Esophagus (tissue), 2 donors: ENCODE results near the gene ANKS1B. TPM values are rescaled to one million over a fixed set of nuclear protein-coding genes. Genes with fewer than 3 reads are reported as not detected.
"Not testable (repeated sequence)": the region's sequence is repeated elsewhere in the genome, so short reads cannot be mapped to it uniquely, and the experiment has no call there.

Experiments
- H3K27ac ChIP-seq, 2 donors: one replicate each; pipeline ENCODE4 v1.5.1; 2013; ENCODE audit warnings: low read depth in 2 of 2, mild to moderate bottlenecking in 2 of 2, inconsistent platforms in 1 of 2, low read length in 1 of 2, moderate library complexity in 1 of 2
- H3K27me3 ChIP-seq, 2 donors: one replicate each; pipeline ENCODE4 v1.6.1; 2013; ENCODE audit warnings: low read length in 2 of 2, control low read depth in 1 of 2, mild to moderate bottlenecking in 1 of 2; ENCODE audit not compliant: insufficient read depth in 2 of 2, control insufficient read depth in 1 of 2
- H3K36me3 ChIP-seq, 2 donors: one replicate each; pipeline ENCODE4 v1.6.1; 2013; ENCODE audit warnings: low read length in 1 of 2; ENCODE audit not compliant: control insufficient read depth in 2 of 2, insufficient read depth in 2 of 2
- H3K4me1 ChIP-seq, 2 donors: one replicate each; pipeline ENCODE4 v1.6.1; 2013; ENCODE audit warnings: low read length in 1 of 2; ENCODE audit not compliant: control insufficient read depth in 2 of 2, insufficient read depth in 2 of 2
- H3K4me3 ChIP-seq, 2 donors: one replicate each; pipeline ENCODE4 v1.5.1; 2013; ENCODE audit warnings: low read length in 2 of 2, mild to moderate bottlenecking in 2 of 2, low read depth in 1 of 2, moderate library complexity in 1 of 2
- H3K9me3 ChIP-seq, 2 donors: one replicate each; pipeline ENCODE4 v1.6.1; 2013; ENCODE audit warnings: mild to moderate bottlenecking in 2 of 2, low read depth in 1 of 2, low read length in 1 of 2, moderate library complexity in 1 of 2; ENCODE audit not compliant: control insufficient read depth in 2 of 2, insufficient read depth in 1 of 2
- WGBS, 2 donors: extraction: QIAGEN DNeasy Blood & Tissue Kit; methylation state at CpG; one replicate each; pipeline ENCODE4 v1.1.7; 2013; 5-methylcytosine and 5-hydroxymethylcytosine counted together
- polyA plus RNA-seq, 2 donors: library from polyadenylated mRNA; stranded (reverse); fragments of 200-250 nt; gene quantifications; one replicate each; pipeline ENCODE4 v1.2.3, GENCODE V29; 2013
- donor health status: healthy with polysubstance abuse.
- donor health status: Bipolar disorder and iron deficiency.

The ANKS1B gene
- polyA plus RNA-seq, 2 donors, result 0.85 to 1.0 TPM

DNA sequence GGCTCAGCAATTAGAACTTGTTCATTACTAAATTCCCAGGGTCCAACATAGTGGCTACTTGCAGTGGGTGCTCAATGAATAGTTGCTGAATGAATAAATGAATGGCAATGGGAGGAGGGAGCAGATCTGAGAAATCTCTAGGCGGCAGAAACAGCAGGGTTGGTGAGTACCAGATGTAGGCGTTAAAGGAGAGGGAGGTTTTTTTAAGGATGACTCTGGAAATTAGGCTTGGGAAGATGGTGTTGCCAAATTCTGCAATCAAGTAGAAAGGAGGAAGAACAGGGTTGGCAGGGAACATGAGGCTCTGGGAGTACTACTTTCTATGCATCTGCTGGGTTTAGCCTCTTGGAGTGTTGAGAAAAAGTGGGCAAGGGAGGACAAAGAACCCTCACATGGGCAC, 1132.6 kb downstream of the ANKS1B start:
- Histone ChIP-seq H3K4me3 (no peak overlapping the region), H3K27ac (no peak overlapping the region), H3K36me3 (no peaks in the 10 kb centered on the region), H3K4me1 (no peaks in the 10 kb centered on the region), H3K9me3 (no peaks in the 10 kb centered on the region), H3K27me3 (no peaks in the 10 kb centered on the region)
- 94 to 96% methylated on average over 2 of the region's 2 CpGs for WGBS, 2 donors

DNA sequence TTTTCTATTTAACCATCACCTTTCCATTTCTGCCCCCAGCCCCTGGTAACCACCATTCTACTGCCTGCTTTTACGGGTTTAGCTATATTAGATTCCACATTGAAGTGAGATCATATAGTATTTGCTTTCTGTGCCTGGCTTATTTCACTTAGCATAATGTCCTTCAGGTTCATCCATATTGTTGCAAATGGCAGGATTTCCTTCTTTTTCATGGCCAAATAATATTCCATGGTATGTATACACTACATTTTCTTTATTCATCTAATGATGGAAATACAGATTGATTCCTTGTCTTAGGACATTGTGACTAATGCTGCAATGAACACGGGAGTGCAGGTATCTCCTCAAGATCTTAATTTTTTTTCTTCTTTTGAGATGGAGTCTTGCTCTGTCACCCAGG, 1137.5 kb downstream of the ANKS1B start:
- H3K27me3 ChIP-seq, result no peaks in the 10 kb centered on the region
- whole genome bisulfite sequencing, 2 donors, result 79 to 91% methylated on average over 2 of the region's 2 CpGs
- no peaks in the 10 kb centered on the region for H3K9me3 ChIP-seq
- H3K4me1 ChIP-seq, result no peaks in the 10 kb centered on the region
- H3K4me3 ChIP-seq, result no peak overlapping the region
- H3K36me3 ChIP-seq, result no peaks in the 10 kb centered on the region
- no peak overlapping the region for H3K27ac ChIP-seq

DNA sequence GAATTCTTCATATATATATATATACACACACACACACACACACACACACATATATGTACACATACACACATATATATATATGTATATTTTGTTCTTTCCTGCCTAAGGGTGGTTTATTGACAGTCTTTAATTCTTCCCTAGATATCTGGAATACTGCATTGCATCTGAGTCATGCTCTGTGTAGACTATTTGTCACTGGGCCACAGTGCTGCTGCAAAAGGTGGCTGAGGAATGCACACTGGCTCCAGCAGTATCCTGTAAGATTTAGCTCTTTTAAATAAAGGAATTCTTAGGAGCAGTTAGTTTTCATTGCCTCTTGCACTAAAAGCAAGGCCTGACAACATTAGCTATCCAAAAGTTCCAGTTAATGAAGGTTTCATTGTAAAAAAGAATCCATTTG, 1138.8 kb downstream of the ANKS1B start:
- H3K36me3 ChIP-seq, result no peaks in the 10 kb centered on the region
- H3K9me3 ChIP-seq, result no peaks in the 10 kb centered on the region
- H3K4me1 ChIP-seq, result no peaks in the 10 kb centered on the region
- H3K27me3 ChIP-seq, result no peaks in the 10 kb centered on the region
- no peak overlapping the region for H3K4me3 ChIP-seq
- H3K27ac ChIP-seq, result no peak overlapping the region

DNA sequence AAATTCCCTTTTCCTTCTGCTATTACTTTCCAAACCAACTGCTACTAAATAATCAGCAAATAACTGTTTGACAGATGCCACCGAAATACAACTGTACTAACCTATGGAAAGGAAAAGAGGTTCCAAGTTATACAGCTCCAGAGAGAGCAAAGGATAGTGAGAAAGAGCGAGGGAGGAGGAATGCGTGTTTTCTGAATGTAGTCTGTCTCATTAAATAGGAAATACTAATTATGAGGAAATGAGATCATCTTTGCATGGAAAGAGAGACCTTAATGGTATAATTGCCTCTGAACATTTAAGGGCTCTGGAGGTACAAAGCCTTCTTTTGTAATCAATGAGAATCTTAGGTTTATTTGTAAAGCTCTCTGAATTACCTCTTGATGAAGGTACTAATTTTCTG, 1144.4 kb downstream of the ANKS1B start:
- 90 to 91% methylated on average over 3 of the region's 3 CpGs for WGBS, 2 donors
- Histone ChIP-seq H3K4me3 (no peak overlapping the region), H3K4me1 (no peaks in the 10 kb centered on the region), H3K9me3 (no peaks in the 10 kb centered on the region), H3K27ac (no peak overlapping the region), H3K27me3 (no peaks in the 10 kb centered on the region), H3K36me3 (no peaks in the 10 kb centered on the region)

DNA sequence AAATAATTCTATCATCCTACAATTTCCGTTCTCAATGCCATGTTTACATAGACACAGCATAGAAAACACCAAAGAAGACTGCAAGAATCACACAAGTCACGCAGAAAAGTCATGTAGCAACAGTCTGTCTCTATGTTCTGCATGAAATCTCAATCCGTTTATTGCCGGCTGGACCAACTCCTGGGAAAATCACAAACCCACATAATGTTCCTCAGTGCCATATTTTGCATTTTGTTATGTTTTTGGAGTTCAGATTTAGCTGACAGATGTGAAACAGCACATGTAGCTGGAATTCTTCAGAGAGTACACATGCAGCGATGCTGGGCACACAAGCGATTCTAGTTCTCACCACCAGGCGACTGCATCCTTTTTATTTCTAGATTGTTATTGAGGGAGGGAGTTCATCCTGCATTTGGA, 1146.5 kb downstream of the ANKS1B start:
- Histone ChIP-seq H3K36me3 (no peaks in the 10 kb centered on the region), H3K27ac (no peak overlapping the region), H3K4me3 (no peak overlapping the region), H3K4me1 (no peaks in the 10 kb centered on the region), H3K27me3 (no peaks in the 10 kb centered on the region), H3K9me3 (no peaks in the 10 kb centered on the region)
- 40 to 51% methylated on average over 7 of the region's 7 CpGs for WGBS, 2 donors

DNA sequence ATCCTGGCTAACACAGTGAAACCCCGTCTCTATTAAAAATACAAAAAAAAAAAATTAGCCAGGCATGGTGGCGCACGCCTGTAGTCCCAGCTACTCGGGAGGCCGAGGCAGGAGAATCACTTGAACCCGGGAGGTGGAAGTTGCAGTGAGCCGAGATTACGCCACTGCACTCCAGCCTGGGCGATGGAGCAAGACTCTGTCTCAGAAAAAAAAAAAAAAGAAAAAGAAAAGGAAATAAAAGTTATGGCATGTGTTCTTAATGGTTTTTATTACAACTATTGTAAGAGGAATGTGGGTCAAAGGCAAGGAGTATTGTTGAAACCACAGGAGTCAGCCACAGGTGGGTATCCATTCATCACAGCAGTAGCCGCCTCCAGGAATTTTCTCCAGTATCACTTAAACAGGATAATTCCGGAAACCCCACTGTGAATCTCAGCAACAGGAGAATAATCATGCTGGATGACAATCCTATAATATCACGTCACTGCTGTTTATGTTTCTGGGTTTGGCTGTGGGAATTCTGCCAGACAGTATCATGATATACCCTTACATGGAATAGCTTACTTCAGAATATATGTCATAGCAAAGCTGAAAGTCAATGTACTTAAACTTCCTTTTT, 1147.5 kb downstream of the ANKS1B start:
- not testable (repeated sequence) for H3K9me3 ChIP-seq, H3K4me3 ChIP-seq
- WGBS, 2 donors, result 81 to 84% methylated on average over 12 of the region's 12 CpGs

DNA sequence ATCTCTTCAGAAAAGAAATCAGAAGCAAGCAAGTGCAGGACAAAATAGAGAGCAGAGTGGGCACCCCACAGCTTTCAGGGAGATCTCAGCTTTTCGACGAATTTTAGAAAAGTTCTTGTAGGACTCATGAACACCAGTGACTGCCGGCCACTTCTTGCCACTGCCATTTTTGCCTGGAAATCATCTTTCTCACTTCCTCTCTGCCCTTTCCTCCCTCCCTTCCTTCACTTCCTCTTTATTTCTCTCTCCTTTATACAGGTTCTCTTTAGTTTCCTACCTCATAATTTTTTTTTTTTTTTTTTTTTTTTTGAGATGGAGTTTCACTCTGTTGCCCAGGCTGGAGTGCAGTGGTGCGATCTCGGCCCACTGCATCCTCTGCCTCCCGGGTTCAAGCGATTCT, 1154.1 kb downstream of the ANKS1B start:
- WGBS, 2 donors, result 86 to 91% methylated on average over 7 of the region's 7 CpGs
- H3K9me3 ChIP-seq, result no peaks in the 10 kb centered on the region
- no peaks in the 10 kb centered on the region for H3K36me3 ChIP-seq
- H3K27me3 ChIP-seq, result no peaks in the 10 kb centered on the region
- no peaks in the 10 kb centered on the region for H3K4me1 ChIP-seq
- H3K4me3 ChIP-seq, result no peak overlapping the region
- H3K27ac ChIP-seq, result no peak overlapping the region

More for the DNA sequence above, 1147.5 kb downstream of the ANKS1B start:
- H3K4me1 ChIP-seq, H3K27ac ChIP-seq, H3K27me3 ChIP-seq, H3K36me3 ChIP-seq: not testable (repeated sequence)

DNA sequence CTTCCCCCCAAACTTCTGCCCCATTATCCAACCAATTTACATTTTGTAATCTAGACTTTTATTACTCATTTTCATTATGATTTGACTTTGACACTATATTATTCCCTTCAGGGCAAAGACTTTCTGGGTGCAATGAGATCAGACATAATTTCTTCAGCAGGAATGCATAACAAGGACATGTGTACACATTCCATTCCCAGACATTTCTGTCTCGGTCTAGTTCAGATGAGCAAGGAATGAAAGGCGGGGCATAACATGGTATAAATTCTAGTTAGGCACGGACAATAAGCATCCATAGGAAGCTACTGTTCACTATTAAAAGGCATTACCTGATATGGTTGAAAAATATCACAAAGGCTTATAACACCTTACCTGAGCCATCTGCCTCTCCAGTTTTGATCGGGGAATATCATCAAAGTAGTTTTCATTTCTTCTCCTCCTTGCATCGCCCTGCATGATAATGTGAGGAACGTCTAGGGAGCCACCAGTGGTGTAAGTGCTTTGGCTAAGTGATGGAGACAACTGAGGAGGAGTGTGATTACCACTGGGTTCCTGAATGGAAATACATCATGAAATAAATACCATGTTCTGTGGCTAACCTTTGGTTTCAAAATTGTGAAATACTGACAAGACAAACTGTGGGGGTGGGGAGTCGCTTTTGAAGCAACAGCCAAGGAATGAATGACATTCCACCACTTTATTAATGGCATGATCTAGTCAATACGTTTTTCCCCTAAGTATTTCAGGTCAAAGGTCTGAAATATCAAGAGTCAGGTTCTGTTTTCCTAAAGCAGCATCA, 1155.7 kb downstream of the ANKS1B start:
- H3K27me3 ChIP-seq, result no peaks in the 10 kb centered on the region
- H3K4me3 ChIP-seq, result no peak overlapping the region
- WGBS, 2 donors, result 78 to 79% methylated on average over 8 of the region's 8 CpGs
- no peaks in the 10 kb centered on the region for H3K4me1 ChIP-seq
- H3K27ac ChIP-seq, result no peak overlapping the region
- no peaks in the 10 kb centered on the region for H3K36me3 ChIP-seq
- H3K9me3 ChIP-seq, result no peaks in the 10 kb centered on the region

DNA sequence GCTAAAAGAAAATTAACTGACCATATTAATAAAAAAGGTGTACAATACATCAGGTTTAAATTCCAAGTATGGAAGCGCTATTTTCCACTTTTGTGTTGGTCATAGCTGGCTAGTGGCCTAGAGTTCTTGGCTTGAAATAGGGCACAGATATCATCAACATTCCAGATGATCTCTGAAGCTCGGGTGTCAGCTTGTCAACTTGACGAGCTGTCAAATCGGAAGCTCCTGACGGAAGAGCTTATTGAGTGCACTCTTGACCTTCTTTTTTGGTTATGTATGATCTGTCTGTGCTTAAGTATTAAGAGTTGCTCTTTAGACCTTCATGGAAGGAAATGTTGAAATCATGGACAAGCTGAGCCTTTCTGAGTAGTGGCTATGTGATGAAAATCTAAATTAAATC, 1161.7 kb downstream of the ANKS1B start:
- no peaks in the 10 kb centered on the region for H3K27me3 ChIP-seq
- no peaks in the 10 kb centered on the region for H3K9me3 ChIP-seq
- no peaks in the 10 kb centered on the region for H3K36me3 ChIP-seq
- H3K4me1 ChIP-seq, result peaks cover 0 to 2% of the 10 kb centered on the region in 2 donors
- no peak overlapping the region for H3K4me3 ChIP-seq
- H3K27ac ChIP-seq, result no peak overlapping the region
- 83 to 84% methylated on average over 5 of the region's 5 CpGs for WGBS, 2 donors

DNA sequence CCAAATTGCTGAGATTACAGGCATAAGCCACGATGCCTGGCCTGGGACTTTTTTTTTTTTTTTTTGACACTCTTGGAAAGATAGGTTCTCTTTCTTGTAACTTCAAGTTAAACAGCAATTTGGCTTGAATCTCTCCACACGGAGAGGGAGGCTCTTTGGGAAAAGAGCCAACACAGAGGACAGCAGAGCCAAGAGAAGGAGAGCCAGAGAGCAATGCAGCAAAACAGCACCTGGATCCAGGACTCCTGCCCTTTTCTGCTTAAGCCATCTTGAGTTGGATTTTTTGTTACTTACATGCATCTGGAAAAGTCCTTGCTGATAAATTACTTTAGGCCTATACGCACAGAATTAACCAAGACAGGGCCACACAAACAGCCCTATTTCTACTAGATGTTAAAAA, 1162.9 kb downstream of the ANKS1B start:
- WGBS, 2 donors, result 25 to 35% methylated on average over 3 of the region's 3 CpGs
- no peaks in the 10 kb centered on the region for H3K27me3 ChIP-seq
- no peaks in the 10 kb centered on the region for H3K36me3 ChIP-seq
- no peak overlapping the region for H3K4me3 ChIP-seq
- H3K9me3 ChIP-seq, result no peaks in the 10 kb centered on the region
- H3K27ac ChIP-seq, result no peak overlapping the region
- peaks cover 0 to 2% of the 10 kb centered on the region in 2 donors for H3K4me1 ChIP-seq
